Stimulated activated naive CD8-positive, alpha-beta T cell treated with anti-CD3 and anti-CD28 coated beads, Interleukin-15, amount 100 ng/mL, for 72 hours (primary cell): ENCODE data around the gene PLAC9.

Source experiments
- ATAC-seq: fragments of 150-1000 bp; cut with Tn5 transposase; 2 replicates; pipeline ENCODE4 v1.10.0; 2021; ENCODE audit warnings: mild to moderate bottlenecking, moderate library complexity
- DNase-seq, 2 donors: peaks; one replicate each; pipeline ENCODE4 v3.0.0; 2021 to 2022
- H3K27ac Mint-ChIP-seq, 2 donors: one replicate each; pipeline ENCODE4 v1.8.0; 2022; ENCODE audit warnings: mild to moderate bottlenecking in 2 of 2, mixed read lengths in 2 of 2, moderate library complexity in 2 of 2
- H3K27me3 Mint-ChIP-seq: one replicate; pipeline ENCODE4 v1.8.0; 2022; ENCODE audit warnings: mixed read lengths
- H3K4me1 Mint-ChIP-seq: one replicate; pipeline ENCODE4 v1.8.0; 2022; ENCODE audit warnings: mild to moderate bottlenecking, mixed read lengths
- H3K4me3 Mint-ChIP-seq, 2 donors: one replicate each; pipeline ENCODE4 v1.8.0; 2022; ENCODE audit warnings: mild to moderate bottlenecking in 2 of 2, mixed read lengths in 2 of 2, moderate library complexity in 1 of 2
- H3K9me3 Mint-ChIP-seq, 2 donors: one replicate each; pipeline ENCODE4 v1.8.0; 2022; ENCODE audit warnings: mixed read lengths in 2 of 2

PLAC9 gene

GRCh38 chr10:80163741-80164341, 31.3 kb downstream of the PLAC9 start:
- ATAC-seq (no peak), DNase-seq (no peak)
- Mint-ChIP-seq H3K27ac (peak overlapping the region; percentile 36 to 68), H3K4me1 (peaks cover 32% of the 10 kb centered on the region), H3K27me3 (no peaks in the 10 kb centered on the region), H3K4me3 (no peak overlapping the region), H3K9me3 (no peaks in the 10 kb centered on the region)

DNA sequence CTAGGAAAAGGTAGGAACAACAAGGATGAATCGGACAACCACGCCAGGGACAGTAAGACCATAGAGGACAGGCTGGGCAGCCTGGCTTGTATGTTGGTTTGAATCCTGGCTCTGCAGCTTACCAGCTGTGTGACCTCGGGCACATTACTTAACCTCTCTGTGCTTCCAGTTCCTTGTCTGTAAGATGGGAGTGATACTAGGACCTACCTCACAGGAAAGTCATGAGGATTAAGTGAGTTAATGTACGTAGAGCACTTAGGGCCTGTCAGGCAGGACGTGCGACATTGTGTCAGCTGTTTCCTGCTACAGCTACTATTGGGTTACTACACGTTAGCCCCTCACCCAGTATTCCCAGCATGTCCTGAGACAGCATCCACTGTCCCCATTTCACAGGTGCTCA, 32.1 kb downstream of the PLAC9 start:
- Mint-ChIP-seq H3K27ac (no peak overlapping the region), H3K27me3 (no peaks in the 10 kb centered on the region)

GRCh38 chr10:80165173-80165572, 32.6 kb downstream of the PLAC9 start:
- Mint-ChIP-seq H3K9me3 (no peaks in the 10 kb centered on the region), H3K27ac (peak overlapping the region; percentile 14 to 26), H3K4me1 (peaks cover 34% of the 10 kb centered on the region), H3K4me3 (no peak overlapping the region), H3K27me3 (no peaks in the 10 kb centered on the region)
- ATAC-seq (no peak), DNase-seq (no peak)

More for the DNA sequence above, 32.1 kb downstream of the PLAC9 start:
- ATAC-seq (no peak), DNase-seq (no peak)
- Mint-ChIP-seq H3K4me3 (no peak overlapping the region), H3K4me1 (peaks cover 34% of the 10 kb centered on the region), H3K9me3 (no peaks in the 10 kb centered on the region)

DNA sequence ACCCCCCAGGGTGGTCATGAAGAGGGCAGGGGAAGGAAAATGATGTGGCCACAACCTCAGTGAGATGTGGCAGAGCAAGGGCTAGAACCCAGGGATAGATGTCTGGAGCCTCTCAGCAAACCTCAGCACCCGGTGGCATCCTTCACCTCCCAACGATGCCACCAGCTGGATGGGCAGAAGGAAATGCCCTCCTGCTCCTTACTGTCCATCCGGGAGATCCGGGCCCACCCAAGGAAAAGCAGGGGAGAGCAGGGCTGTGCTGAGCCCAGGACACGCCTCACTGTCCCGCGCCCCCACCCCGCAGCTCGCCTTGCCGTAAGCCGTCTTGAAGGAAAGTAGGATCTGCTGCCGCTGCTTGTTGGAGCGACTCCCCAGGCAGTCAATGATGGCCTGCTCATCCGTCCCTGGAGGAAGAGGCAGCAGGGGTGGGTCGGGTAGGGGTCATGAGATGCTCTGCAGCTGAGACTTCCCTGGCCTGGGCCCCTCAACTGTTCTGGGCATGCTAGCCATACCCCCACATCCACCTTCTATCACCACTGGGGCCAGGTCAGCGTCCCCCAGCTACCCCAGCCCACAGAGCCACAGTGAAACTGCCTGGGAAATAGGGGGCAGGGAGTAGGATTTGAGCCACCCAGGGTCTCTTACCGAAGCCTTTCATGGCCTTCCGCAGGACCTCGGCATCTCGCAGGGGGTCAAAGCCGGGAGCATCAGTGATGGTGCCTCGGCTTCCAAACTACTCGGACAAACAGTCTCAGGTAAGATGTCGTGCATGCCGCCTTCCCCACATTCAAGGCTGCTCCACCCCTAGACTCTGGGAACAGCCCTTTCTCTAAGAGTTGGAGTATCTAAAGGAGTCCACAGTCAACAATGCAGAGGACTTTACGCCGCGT, 34.3 kb downstream of the PLAC9 start:
- Mint-ChIP-seq H3K4me1 (peaks cover 38% of the 10 kb centered on the region), H3K4me3 (no peak overlapping the region), H3K9me3 (no peaks in the 10 kb centered on the region), H3K27me3 (no peaks in the 10 kb centered on the region), H3K27ac (peak overlapping the region; percentile 42 to 92)
- DNase-seq (no peak), ATAC-seq (no peak)

DNA sequence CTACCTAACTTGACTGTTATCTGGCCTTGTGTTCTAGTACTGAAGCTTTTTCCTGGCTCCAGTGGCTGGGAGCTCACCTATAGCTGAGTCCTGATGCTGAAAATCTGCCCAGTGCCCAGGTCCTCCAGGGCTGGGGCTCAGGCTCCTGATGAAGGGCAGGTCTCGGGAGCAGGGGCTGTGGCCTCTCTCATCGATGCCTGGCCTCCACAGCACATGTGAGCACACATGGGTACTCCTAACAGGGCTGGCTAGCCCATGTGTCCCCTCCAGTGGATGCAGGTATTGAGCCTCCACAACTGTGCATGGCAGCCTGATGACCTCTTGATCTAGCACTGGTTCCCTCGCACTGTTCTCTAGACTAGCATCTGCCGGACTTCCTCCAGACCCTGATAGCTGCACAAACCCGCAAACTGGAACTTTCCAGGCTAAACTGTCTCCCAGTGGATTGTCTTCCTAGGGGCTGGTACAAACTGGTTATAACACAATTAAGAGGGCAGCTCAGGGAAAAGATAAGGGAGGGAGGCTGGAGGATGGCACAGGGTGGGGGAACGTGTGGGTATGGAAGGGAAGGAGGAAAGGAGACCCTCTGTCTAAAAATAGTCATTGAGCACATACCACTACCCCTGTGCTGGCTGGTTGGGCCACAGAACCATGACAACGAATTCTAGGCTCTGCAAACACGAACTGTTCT, 35.1 kb downstream of the PLAC9 start:
- ATAC-seq (no peak), DNase-seq (no peak)
- Mint-ChIP-seq H3K27me3 (no peaks in the 10 kb centered on the region), H3K4me1 (peaks cover 38% of the 10 kb centered on the region), H3K27ac (peak overlapping the region; percentile 19 to 35), H3K9me3 (no peaks in the 10 kb centered on the region), H3K4me3 (no peak overlapping the region)

- Mint-ChIP-seq H3K27ac (peak overlapping the region in 1 of 2 donors; percentile 19), H3K27me3 (no peaks in the 10 kb centered on the region), H3K4me3 (no peak overlapping the region), H3K9me3 (no peaks in the 10 kb centered on the region), H3K4me1 (peaks cover 42% of the 10 kb centered on the region)
- ATAC-seq (no peak), DNase-seq (no peak)
These were observed 35.6 kb downstream of the PLAC9 start for GRCh38 chr10:80168162-80168511.

- H3K27ac Mint-ChIP-seq: peak overlapping the region; percentile 19 to 47
- ATAC-seq (peak; percentile 59), DNase-seq (no peak)
- no peak overlapping the region for H3K4me3 Mint-ChIP-seq
- no peaks in the 10 kb centered on the region for H3K9me3 Mint-ChIP-seq
- peaks cover 49% of the 10 kb centered on the region for H3K4me1 Mint-ChIP-seq
- no peaks in the 10 kb centered on the region for H3K27me3 Mint-ChIP-seq
These were observed 36.3 kb downstream of the PLAC9 start for GRCh38 chr10:80168679-80169380.

- peaks cover 57% of the 10 kb centered on the region for H3K4me1 Mint-ChIP-seq
- H3K27ac Mint-ChIP-seq: peak overlapping the region; percentile 4 to 82
- no peak overlapping the region for H3K4me3 Mint-ChIP-seq
- H3K27me3 Mint-ChIP-seq: no peaks in the 10 kb centered on the region
- H3K9me3 Mint-ChIP-seq: no peaks in the 10 kb centered on the region
- no peak for DNase-seq
- ATAC-seq: no peak
These were observed 37.5 kb downstream of the PLAC9 start for GRCh38 chr10:80170026-80170425.

- Mint-ChIP-seq H3K27ac (peak overlapping the region; percentile 59 to 61), H3K4me1 (peaks cover 62% of the 10 kb centered on the region), H3K4me3 (no peak overlapping the region), H3K9me3 (no peaks in the 10 kb centered on the region), H3K27me3 (no peaks in the 10 kb centered on the region)
- DNase-seq (no peak), ATAC-seq (no peak)
These were observed 38.1 kb downstream of the PLAC9 start for GRCh38 chr10:80170641-80171040.

DNA sequence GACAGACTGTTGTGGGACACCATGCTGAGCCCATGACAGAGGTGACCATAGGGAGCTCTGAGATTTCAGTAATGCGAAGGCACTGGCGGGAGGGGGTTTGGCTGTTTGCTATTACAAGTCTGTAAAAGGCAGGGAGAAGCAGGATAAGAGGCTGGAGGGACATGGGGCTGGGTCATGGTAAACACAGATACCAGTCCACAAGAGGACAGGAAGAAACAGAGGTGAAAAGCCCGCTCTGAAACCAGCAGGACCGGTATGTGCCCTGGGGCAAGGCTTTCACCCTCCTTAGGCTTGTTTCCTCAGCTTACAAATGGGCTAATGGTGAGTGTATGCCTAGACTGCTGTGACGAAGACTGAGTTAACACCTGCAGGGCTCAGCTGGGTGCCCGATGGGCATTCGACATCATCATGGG, 38.7 kb downstream of the PLAC9 start:
- Mint-ChIP-seq H3K27me3 (no peaks in the 10 kb centered on the region), H3K27ac (peak overlapping the region; percentile 28 to 63), H3K9me3 (no peaks in the 10 kb centered on the region), H3K4me3 (no peak overlapping the region), H3K4me1 (peaks cover 56% of the 10 kb centered on the region)
- no peak for DNase-seq
- ATAC-seq: no peak

- peaks cover 57% of the 10 kb centered on the region for H3K4me1 Mint-ChIP-seq
- no peak for ATAC-seq
These were observed 40.4 kb downstream of the PLAC9 start for GRCh38 chr10:80172896-80173295.

DNA sequence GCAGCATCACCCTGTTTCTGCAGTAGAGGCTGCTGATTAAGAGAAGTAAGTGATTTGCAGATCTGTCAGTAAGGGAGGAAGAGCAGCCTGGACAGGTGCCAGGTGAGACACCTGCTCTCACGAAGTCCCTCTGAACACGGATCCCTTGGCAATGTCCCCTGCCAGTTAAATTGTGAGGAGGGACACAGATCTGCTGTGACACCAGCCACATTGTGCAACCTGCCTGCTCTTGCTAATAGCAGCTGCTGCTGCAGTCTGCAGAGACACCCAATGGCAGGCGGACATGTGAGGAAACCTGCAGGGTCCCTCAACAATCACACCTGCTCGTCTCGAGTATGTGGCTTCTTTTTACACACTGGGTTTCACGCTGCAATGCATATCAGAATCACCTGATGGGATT, 40.9 kb downstream of the PLAC9 start:
- ATAC-seq (no peak), DNase-seq (no peak)
- Mint-ChIP-seq H3K27me3 (no peaks in the 10 kb centered on the region), H3K27ac (peak overlapping the region in 1 of 2 donors; percentile 49), H3K4me1 (peaks cover 63% of the 10 kb centered on the region), H3K9me3 (no peaks in the 10 kb centered on the region), H3K4me3 (no peak overlapping the region)

More at GRCh38 chr10:80172896-80173295, 40.4 kb downstream of the PLAC9 start:
- H3K27me3 Mint-ChIP-seq: no peaks in the 10 kb centered on the region
- H3K9me3 Mint-ChIP-seq: no peaks in the 10 kb centered on the region
- peak overlapping the region in 1 of 2 donors; percentile 49 for H3K27ac Mint-ChIP-seq
- H3K4me3 Mint-ChIP-seq: no peak overlapping the region
- no peak for DNase-seq

GRCh38 chr10:80174641-80175395, 42.3 kb downstream of the PLAC9 start:
- Mint-ChIP-seq H3K27ac (no peak overlapping the region), H3K27me3 (no peaks in the 10 kb centered on the region), H3K4me3 (no peak overlapping the region), H3K9me3 (no peaks in the 10 kb centered on the region), H3K4me1 (peaks cover 69% of the 10 kb centered on the region)
- ATAC-seq (no peak), DNase-seq (no peak)

GRCh38 chr10:80176526-80176925, 44.0 kb downstream of the PLAC9 start:
- peaks cover 65% of the 10 kb centered on the region for H3K4me1 Mint-ChIP-seq
- H3K27me3 Mint-ChIP-seq: no peaks in the 10 kb centered on the region
- peak overlapping the region in 1 of 2 donors; percentile 57 for H3K27ac Mint-ChIP-seq
- H3K9me3 Mint-ChIP-seq: no peaks in the 10 kb centered on the region
- H3K4me3 Mint-ChIP-seq: no peak overlapping the region
- ATAC-seq (no peak), DNase-seq (no peak)
